SW 1271 (cell line): Measurements from ENCODE around the gene LRP2BP.
A peak's percentile ranks its signal among the peaks of the same experiment; 100 is the strongest.
"Not testable (repeated sequence)": the region's sequence is repeated elsewhere in the genome, so short reads cannot be mapped to it uniquely, and the experiment has no call there.

Source experiments
- DNase-seq, 2 experiments: peaks; one replicate each; lab custom pipeline; 2025; lab: John Stamatoyannopoulos, UW

LRP2BP gene

DNA sequence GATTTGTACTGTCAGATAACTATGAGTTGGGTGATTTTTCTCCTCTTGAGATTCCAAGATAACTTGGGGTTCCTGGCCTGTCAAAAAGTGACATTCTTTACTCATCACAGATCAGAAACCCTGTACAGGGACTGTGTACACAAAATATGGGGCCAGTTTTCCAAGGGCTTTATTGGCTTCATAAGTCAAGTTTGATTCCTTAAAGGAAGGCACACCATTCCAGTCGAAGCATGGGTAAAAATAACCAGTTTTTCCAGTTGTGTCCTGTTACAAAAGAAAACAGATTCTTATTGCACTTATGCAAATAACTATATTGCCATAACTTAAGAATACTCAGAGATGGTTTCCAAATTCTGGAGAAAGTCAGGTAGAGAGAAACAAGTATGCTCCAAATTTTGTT is 70.0 kb downstream of the LRP2BP start:
- DNase-seq, result not testable (repeated sequence)

DNA sequence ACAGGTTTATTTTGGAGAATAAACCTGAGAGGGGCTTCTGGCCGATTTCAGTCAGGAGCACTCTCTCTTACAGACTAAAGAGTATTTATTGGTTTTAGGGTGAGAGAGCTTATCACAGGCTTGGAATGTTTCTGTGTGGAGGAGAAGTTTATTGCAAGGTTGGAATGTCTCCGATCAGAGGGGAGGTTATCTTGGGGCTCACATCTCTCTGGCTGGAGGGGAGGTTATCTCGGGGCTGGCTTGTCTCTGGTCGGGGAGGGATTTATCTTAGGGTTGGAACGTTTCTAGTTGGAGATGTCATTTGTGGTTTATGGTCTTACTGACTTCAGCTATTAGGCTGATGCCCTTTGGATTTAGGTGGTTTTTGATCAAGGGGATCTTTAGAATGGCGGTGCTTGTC is 71.4 kb downstream of the LRP2BP start:
- not testable (repeated sequence) for DNase-seq

- no peak for DNase-seq
Measured at GRCh38 chr4:185323606-185324005, 72.1 kb downstream of the LRP2BP start.

GRCh38 chr4:185322803-185323202 is 72.9 kb downstream of the LRP2BP start:
- DNase-seq, result no peak

GRCh38 chr4:185318679-185319078 is 77.0 kb downstream of the LRP2BP start:
- DNase-seq, result peak in 1 of 2 experiments; percentile 2

- no peak for DNase-seq
Measured at GRCh38 chr4:185317880-185318279, 77.8 kb downstream of the LRP2BP start.

GRCh38 chr4:185317462-185317861 is 78.3 kb downstream of the LRP2BP start:
- not testable (repeated sequence) for DNase-seq
